Activated naive CD8-positive, alpha-beta T cell treated with anti-CD3 and anti-CD28 coated beads, Interleukin-2, amount 10 ng/mL, durations not matched to agents 7 days and 5 days (primary cell): ENCODE measurements around the gene SUN5. TPM values are rescaled to one million over a fixed set of nuclear protein-coding genes. Genes with fewer than 3 reads are reported as not detected.

ENCODE experiments used
- ATAC-seq: fragments of 150-1000 bp; cut with Tn5 transposase; one replicate; pipeline ENCODE4 v1.10.0; 2021; ENCODE audit warnings: low read depth, moderate library complexity
- POLR2A ChIA-PET: fragments of 350-600 bp; sonication (Branson Sonifier 250); formaldehyde crosslinking; loops from one replicate; lab custom pipeline; 2021; ENCODE audit warnings: antibody characterized with exemption; lab: Charles Lee
- DNase-seq: peaks from one replicate; pipeline ENCODE4 v3.0.0; 2021
- H3K27ac Mint-ChIP-seq: one replicate; pipeline ENCODE4 v1.8.0; 2022; ENCODE audit warnings: mild to moderate bottlenecking, mixed read lengths
- H3K27me3 Mint-ChIP-seq: one replicate; pipeline ENCODE4 v1.8.0; 2022; ENCODE audit warnings: mild to moderate bottlenecking, moderate library complexity, mixed read lengths
- H3K36me3 Mint-ChIP-seq: one replicate; pipeline ENCODE4 v1.8.0; 2021; ENCODE audit warnings: mild to moderate bottlenecking, mixed read lengths
- H3K4me1 Mint-ChIP-seq: one replicate; pipeline ENCODE4 v1.8.0; 2021; ENCODE audit warnings: mixed read lengths
- H3K4me3 Mint-ChIP-seq: one replicate; pipeline ENCODE4 v1.8.0; 2022; ENCODE audit warnings: mild to moderate bottlenecking, moderate library complexity, mixed read lengths
- H3K9me3 Mint-ChIP-seq: one replicate; pipeline ENCODE4 v1.8.0; 2021; ENCODE audit warnings: mixed read lengths
- total RNA-seq, 2 experiments: library from RNA; stranded (reverse); gene quantifications; one replicate each; pipeline ENCODE4 v1.2.3, GENCODE V29; 2021

Gene SUN5
- total RNA-seq, 2 experiments from 2014 or later, result not detected

DNA sequence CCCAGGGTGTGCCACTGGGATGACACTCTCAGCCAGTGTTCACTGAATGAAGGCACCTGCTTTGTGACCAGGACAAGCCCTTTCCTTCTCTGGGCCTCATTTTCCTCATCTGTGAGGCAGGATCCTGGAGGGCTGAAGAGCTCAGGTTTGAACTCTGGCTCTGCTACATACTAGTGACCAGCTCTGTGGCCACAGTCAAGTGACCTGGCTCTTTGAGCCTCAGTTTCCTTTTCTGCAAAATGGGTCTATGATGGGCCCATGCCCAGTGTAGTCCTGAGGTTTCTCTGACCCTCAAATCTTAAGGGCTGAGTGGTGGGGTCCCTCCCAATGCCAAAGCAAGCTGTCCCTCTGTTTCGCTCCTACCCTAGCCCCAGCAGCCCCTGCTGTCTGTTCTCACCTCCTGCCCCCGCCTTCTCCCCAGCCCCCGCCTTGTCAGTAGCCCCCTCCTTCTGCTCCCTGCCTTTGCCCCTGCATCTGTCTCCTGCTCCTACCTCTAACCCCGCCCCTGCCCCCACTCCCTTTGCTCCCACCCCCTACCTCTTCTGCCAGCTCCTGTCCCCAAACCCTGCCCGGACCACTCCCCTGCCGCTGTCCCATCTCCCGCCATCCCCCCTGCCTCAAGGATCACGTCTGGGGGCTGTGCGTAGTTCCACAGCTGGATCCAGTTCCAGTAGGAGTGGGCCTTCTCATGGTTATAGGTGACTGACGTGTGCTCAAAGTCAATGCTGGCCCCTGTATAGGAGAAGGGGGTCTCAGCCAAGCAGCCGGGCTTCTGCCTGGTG is 17.0 kb downstream of the SUN5 start:
- Mint-ChIP-seq H3K9me3 (no peaks in the 10 kb centered on the region), H3K27me3 (no peaks in the 10 kb centered on the region), H3K36me3 (no peaks in the 10 kb centered on the region), H3K4me1 (peaks cover 4% of the 10 kb centered on the region), H3K4me3 (no peak overlapping the region), H3K27ac (no peak overlapping the region)
- no peak for ATAC-seq
- POLR2A ChIA-PET, result interaction anchor here (0.7 kb wide), 1 partner anchor 273 kb away, joined by 3 read pairs; no protein-coding TSS in a partner anchor
- no peak for DNase-seq

GRCh38 chr20:32986331-32986966 is 17.8 kb downstream of the SUN5 start:
- H3K36me3 Mint-ChIP-seq, result no peaks in the 10 kb centered on the region
- H3K27me3 Mint-ChIP-seq, result no peaks in the 10 kb centered on the region
- H3K4me1 Mint-ChIP-seq, result peaks cover 4% of the 10 kb centered on the region
- no peak overlapping the region for H3K4me3 Mint-ChIP-seq
- H3K9me3 Mint-ChIP-seq, result no peaks in the 10 kb centered on the region
- DNase-seq, result no peak
- no peak for ATAC-seq
- H3K27ac Mint-ChIP-seq, result no peak overlapping the region
- POLR2A ChIA-PET, result interaction anchor here (0.9 kb wide), 1 partner anchor 628 kb away, joined by 3 read pairs; the partner anchor contains the start of gene ASXL1

- H3K36me3 Mint-ChIP-seq, result no peaks in the 10 kb centered on the region
- no peak overlapping the region for H3K27ac Mint-ChIP-seq
- no peaks in the 10 kb centered on the region for H3K4me1 Mint-ChIP-seq
- no peak overlapping the region for H3K4me3 Mint-ChIP-seq
- no peak for DNase-seq
- H3K9me3 Mint-ChIP-seq, result no peaks in the 10 kb centered on the region
- ATAC-seq, result no peak
- POLR2A ChIA-PET, result interaction anchor here (0.9 kb wide), 2 partner anchors 40 to 628 kb away, joined by 3 read pairs; partner anchors contain the start of gene ASXL1
- no peaks in the 10 kb centered on the region for H3K27me3 Mint-ChIP-seq
Measured at GRCh38 chr20:32985596-32985995, 18.6 kb downstream of the SUN5 start.

DNA sequence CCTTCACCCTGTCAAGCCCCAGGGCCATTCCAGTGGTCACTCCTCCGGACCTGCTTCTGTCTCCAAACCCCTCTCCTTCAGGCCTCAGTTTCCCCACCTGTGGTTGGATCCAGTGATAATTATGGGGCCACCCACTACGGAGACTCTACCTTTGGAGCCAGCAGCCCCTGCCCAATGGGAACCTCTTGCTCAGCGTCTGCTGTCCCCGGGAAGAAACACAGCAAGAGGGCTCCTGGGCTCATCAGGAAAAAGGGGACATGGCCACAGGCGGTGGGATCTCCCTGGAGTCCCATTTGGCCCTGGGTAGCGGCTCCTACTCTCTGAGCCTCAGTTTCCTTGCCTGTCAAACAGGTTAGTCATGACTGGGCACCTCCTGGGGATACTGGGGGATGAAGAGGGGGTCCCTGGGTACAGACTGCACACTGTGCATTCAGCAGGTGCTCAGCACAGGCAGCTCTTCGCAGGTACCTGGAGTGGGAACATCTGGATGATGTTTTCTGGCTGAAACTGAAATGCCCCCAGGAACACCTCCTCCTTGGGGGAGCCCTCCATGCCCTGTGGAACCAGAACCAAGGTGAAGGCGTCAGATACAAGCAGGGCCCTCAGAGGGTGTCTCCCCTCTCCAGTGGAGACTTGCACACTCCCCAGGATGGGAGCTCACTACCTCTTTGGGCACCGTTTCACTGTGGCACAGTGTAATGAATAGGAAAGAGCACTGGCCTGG is 19.4 kb downstream of the SUN5 start:
- ATAC-seq, result no peak
- H3K27ac Mint-ChIP-seq, result no peak overlapping the region
- no peaks in the 10 kb centered on the region for H3K27me3 Mint-ChIP-seq
- DNase-seq, result no peak
- no peaks in the 10 kb centered on the region for H3K9me3 Mint-ChIP-seq
- no peak overlapping the region for H3K4me3 Mint-ChIP-seq
- no peaks in the 10 kb centered on the region for H3K4me1 Mint-ChIP-seq
- POLR2A ChIA-PET, result interaction anchor here (0.9 to 1.8 kb wide), 2 partner anchors 11 to 39 kb away, joined by 3 to 5 read pairs; no protein-coding TSS in a partner anchor
- H3K36me3 Mint-ChIP-seq, result no peaks in the 10 kb centered on the region

GRCh38 chr20:32984196-32984595 is 20.0 kb downstream of the SUN5 start:
- POLR2A ChIA-PET, result interaction anchor here (1.8 kb wide), 1 partner anchor 10 kb away, joined by 5 read pairs; no protein-coding TSS in a partner anchor
- no peaks in the 10 kb centered on the region for H3K4me1 Mint-ChIP-seq
- H3K27ac Mint-ChIP-seq, result no peak overlapping the region
- H3K36me3 Mint-ChIP-seq, result no peaks in the 10 kb centered on the region
- ATAC-seq, result no peak
- H3K9me3 Mint-ChIP-seq, result no peaks in the 10 kb centered on the region
- no peaks in the 10 kb centered on the region for H3K27me3 Mint-ChIP-seq
- no peak for DNase-seq
- no peak overlapping the region for H3K4me3 Mint-ChIP-seq

DNA sequence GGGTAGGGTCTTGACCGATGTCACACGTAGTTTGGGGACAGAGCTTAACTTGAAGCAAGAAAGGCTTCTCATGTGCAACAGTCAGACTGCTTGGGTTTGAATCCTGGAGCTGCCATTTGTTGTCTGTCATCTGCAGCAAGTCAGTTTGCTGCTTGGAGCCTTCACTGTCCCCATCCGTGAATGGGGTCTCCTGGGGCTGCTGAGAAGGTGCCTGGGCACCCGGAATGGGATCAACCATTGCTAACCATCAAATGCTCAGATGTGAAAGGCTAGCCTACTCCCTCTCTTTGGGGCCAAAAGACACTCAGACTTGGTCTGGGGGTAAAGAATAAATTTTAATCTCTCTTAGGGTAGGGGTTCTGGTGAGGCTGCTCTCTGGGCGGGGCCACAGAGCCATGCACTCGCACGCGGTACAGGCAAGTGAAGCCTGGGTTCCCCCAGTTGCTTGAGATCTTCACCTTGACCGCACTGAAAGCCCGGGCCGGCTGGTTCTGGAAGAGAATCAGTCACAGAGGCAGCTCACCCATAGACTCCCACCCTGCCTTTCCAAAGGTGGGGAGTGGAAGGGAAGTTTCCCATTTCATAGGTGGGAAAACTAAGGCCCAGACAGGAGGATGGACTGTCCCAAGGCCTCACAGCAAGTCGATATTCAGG is 20.6 kb downstream of the SUN5 start:
- POLR2A ChIA-PET, result interaction anchor here (0.7 to 1.8 kb wide), 3 partner anchors 10 to 13 kb away, joined by 3 to 6 read pairs (median 5); no protein-coding TSS in a partner anchor
- no peak overlapping the region for H3K27ac Mint-ChIP-seq
- no peaks in the 10 kb centered on the region for H3K4me1 Mint-ChIP-seq

DNA sequence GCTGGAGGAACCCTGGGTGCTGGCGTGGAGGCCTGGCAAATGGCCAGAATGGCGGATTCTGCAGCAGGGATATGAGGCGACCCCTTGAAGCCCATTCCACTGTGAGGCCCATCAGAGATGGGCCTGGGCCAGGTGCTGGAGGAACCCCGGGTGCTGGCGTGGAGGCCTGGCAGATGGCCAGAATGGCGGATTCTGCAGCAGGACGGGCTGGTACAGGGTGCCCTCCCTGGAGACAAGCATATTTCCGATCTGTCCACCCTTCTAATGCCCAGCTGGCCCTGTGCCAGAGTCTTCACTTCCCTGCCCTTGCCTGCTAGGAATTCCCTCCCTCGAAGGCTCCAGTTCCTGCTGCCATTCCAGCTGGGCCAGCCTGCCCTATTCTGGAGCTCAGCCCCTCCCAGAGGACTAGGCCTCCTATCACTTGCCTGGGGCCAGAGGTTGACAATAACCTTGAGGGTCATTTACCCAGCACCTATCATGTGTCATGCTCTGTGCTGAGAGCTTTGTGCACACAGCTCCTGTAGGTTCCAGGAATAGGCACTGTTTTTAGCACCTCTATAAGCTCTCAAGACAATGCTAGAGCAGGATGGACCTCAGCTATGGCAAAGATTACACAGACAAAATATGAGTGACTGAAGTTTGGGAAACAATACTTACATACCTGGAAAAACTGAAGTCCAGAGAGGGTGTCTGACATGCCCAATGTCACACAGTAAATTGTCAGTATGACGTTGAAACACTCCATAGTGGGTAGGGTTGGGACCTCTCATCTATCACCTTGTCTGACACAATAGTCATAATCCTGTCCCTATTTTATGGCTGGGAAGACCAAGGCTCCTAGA is 21.4 kb downstream of the SUN5 start:
- Mint-ChIP-seq H3K9me3 (no peaks in the 10 kb centered on the region), H3K4me1 (no peaks in the 10 kb centered on the region), H3K36me3 (no peaks in the 10 kb centered on the region), H3K4me3 (no peak overlapping the region), H3K27ac (no peak overlapping the region), H3K27me3 (no peaks in the 10 kb centered on the region)
- DNase-seq, result no peak
- no peak for ATAC-seq
- POLR2A ChIA-PET, result interaction anchor here (0.7 to 1.8 kb wide), 3 partner anchors 9 to 13 kb away, joined by 3 to 6 read pairs (median 5); no protein-coding TSS in a partner anchor

More for the DNA sequence above, 20.6 kb downstream of the SUN5 start:
- H3K36me3 Mint-ChIP-seq, result no peaks in the 10 kb centered on the region
- no peak for DNase-seq
- no peak overlapping the region for H3K4me3 Mint-ChIP-seq
- H3K27me3 Mint-ChIP-seq, result no peaks in the 10 kb centered on the region
- ATAC-seq, result no peak
- H3K9me3 Mint-ChIP-seq, result no peaks in the 10 kb centered on the region

DNA sequence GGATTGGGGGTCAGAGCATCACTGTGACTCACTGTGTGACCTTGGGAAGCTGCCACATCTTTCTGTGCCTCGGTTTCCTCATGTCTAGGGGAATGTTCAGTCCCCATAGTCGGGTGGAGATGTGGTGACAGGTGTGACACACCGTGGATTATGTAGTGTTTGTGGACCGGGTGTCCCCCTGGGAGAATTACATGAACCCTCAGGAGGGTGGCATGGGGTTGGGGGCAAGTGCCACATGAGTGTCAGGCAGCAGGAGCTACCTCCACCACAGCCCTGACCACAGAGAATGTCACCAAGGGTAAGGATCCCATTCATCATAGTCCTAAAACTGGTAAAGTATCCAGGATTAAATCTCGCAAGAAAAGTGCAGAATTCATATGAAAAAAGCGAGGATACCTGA is 23.2 kb downstream of the SUN5 start:
- DNase-seq (peak; percentile 6), ATAC-seq (no peak)
- Mint-ChIP-seq H3K27ac (no peak overlapping the region), H3K4me3 (no peak overlapping the region), H3K36me3 (peaks cover 7% of the 10 kb centered on the region), H3K27me3 (no peaks in the 10 kb centered on the region), H3K9me3 (peaks cover 8% of the 10 kb centered on the region), H3K4me1 (peaks cover 5% of the 10 kb centered on the region)
- POLR2A ChIA-PET, result no interaction called here

GRCh38 chr20:32980131-32980941 is 23.9 kb downstream of the SUN5 start:
- H3K36me3 Mint-ChIP-seq, result peaks cover 7% of the 10 kb centered on the region
- no peaks in the 10 kb centered on the region for H3K27me3 Mint-ChIP-seq
- peak; percentile 19 for DNase-seq
- POLR2A ChIA-PET, result no interaction called here
- peaks cover 8% of the 10 kb centered on the region for H3K9me3 Mint-ChIP-seq
- H3K4me1 Mint-ChIP-seq, result peaks cover 5% of the 10 kb centered on the region
- H3K4me3 Mint-ChIP-seq, result no peak overlapping the region
- H3K27ac Mint-ChIP-seq, result no peak overlapping the region
- ATAC-seq, result no peak

DNA sequence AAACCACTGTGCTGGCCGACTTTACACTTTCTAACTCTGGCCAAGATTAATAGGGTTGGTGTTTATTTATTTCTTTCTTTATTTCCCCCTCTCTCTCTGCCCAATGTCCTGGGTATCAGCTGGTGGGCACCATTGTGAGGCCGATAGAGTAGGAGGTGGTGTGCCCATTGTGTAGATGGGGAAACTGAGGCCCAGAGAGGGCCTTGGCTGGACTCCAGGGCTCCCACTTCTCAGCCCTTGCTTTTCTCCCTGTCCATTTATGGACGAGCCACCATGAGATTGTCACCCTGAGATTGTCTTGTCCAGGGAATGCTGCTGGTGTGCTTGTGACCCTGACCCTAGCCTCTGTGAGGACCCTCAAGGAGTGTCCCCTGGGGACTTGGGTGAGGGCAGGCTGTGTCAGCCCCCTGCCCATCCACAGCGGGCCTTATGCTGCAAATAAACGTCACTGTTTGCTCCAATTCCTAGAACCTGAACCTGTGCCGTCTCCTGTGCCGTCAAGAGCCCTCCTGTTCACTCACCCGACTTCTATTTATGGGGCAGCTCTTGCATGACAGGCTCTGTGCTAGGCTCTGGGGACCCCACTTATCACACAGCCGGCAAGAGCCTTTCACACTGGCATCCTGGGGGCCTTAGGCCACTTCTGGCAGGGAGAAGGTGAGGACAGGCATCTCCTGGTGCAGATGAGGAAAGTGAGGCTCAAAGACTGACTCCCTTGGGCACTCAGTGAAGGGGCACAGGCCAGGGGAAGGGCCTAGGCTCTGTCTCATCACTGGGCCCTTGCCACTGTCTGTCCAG is 24.8 kb downstream of the SUN5 start:
- ATAC-seq (no peak), DNase-seq (peak; percentile 11)
- Mint-ChIP-seq H3K9me3 (peaks cover 8% of the 10 kb centered on the region), H3K27me3 (no peaks in the 10 kb centered on the region), H3K27ac (no peak overlapping the region), H3K4me1 (peaks cover 8% of the 10 kb centered on the region), H3K4me3 (no peak overlapping the region), H3K36me3 (peaks cover 11% of the 10 kb centered on the region)
- POLR2A ChIA-PET, result no interaction called here

DNA sequence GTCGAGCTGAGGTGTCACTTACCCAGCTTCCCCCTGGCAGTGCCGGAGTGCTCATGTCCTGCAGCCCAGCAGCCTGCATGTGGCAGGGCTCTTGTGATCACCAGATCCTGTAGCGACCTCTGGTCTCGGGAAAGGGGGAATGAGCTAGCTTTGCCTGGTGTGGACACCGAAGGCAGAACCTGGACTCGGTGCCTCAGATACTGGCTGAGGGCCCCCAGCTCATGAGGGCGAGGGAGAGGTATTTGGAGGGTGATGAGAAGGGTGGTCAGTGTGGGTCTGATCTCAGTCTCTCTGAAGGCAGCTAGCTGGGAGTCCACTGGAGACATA is 26.3 kb downstream of the SUN5 start:
- peaks cover 8% of the 10 kb centered on the region for H3K9me3 Mint-ChIP-seq
- no peak overlapping the region for H3K27ac Mint-ChIP-seq
- no peak for ATAC-seq
- no peak for DNase-seq
- H3K4me1 Mint-ChIP-seq, result peaks cover 19% of the 10 kb centered on the region
- POLR2A ChIA-PET, result interaction anchor here (1.1 to 1.9 kb wide), 2 partner anchors 10 to 17 kb away, joined by 3 to 9 read pairs; no protein-coding TSS in a partner anchor
- no peaks in the 10 kb centered on the region for H3K27me3 Mint-ChIP-seq
- H3K4me3 Mint-ChIP-seq, result no peak overlapping the region
- peaks cover 11% of the 10 kb centered on the region for H3K36me3 Mint-ChIP-seq
